ENCODE results near the gene ASCL1.

- no peak for TF ChIP-seq EP300 (IDR thresholded peaks at IDR 0.05)
- no peak for TF ChIP-seq POLR2A (IDR thresholded peaks at IDR 0.05)
Observed at GRCh38 chr12:102970780-102971179, 13.3 kb downstream of the ASCL1 start.

All from stomach (tissue), 4 donors.